HepG2 (cell line): ENCODE measurements around the gene AGBL3. TPM values are rescaled to one million over a fixed set of nuclear protein-coding genes. Genes with fewer than 3 reads are reported as not detected.

Experiments
- AKAP8 ChIP-seq: sonication (generic); formaldehyde crosslinking; IDR thresholded peaks from 2 replicates; pipeline ENCODE4 v1.5.1; 2020; ENCODE audit warnings: mild to moderate bottlenecking, missing genetic modification reagents
- CBX1 ChIP-seq: IDR thresholded peaks from one replicate; pipeline ENCODE4 v1.6.1; 2016; ENCODE audit warnings: antibody characterized with exemption, low read depth
- CTCF ChIP-seq: sonication (generic); formaldehyde crosslinking; IDR thresholded peaks from 2 replicates; pipeline ENCODE4 v1.5.0; 2020; ENCODE audit warnings: mild to moderate bottlenecking, missing genetic modification reagents, moderate library complexity
- FOXP4 ChIP-seq: sonication (generic); formaldehyde crosslinking; IDR thresholded peaks from 2 replicates; pipeline ENCODE4 v1.4.0; 2020; ENCODE audit warnings: missing genetic modification reagents
- POLR2A ChIP-seq, 2 experiments: IDR thresholded peaks; 2 replicates each; pipeline ENCODE4 v1.6.1; 2011; ENCODE audit warnings: low read depth in 2 of 2, low read length in 2 of 2, mild to moderate bottlenecking in 1 of 2, moderate library complexity in 1 of 2; ENCODE audit not compliant: insufficient read depth in 1 of 2
- POLR2G ChIP-seq: fragments of 200-400 bp; formaldehyde crosslinking; IDR thresholded peaks from 2 replicates; pipeline ENCODE4 v1.6.1; 2018; ENCODE audit warnings: mild to moderate bottlenecking, low read depth, low read length, moderate library complexity
- RBM22 ChIP-seq: fragments of 200-400 bp; formaldehyde crosslinking; optimal IDR thresholded peaks from 2 replicates; pipeline ENCODE3; 2017; ENCODE audit warnings: mild to moderate bottlenecking, low read length, moderate library complexity
- ZNF317 ChIP-seq: sonication (generic); formaldehyde crosslinking; IDR thresholded peaks from 2 replicates; pipeline ENCODE4 v1.5.0; 2020; ENCODE audit warnings: mild to moderate bottlenecking, missing genetic modification reagents
- ZNF687 ChIP-seq: sonication (generic); formaldehyde crosslinking; IDR thresholded peaks from 2 replicates; pipeline ENCODE4 v1.5.1; 2020; ENCODE audit warnings: mild to moderate bottlenecking, missing genetic modification reagents, moderate library complexity
- ZNF772 ChIP-seq: sonication (generic); formaldehyde crosslinking; IDR thresholded peaks from 2 replicates; pipeline ENCODE4 v1.5.0; 2020; ENCODE audit warnings: mild to moderate bottlenecking, missing genetic modification reagents
- polyA plus RNA-seq, 8 experiments: library from polyadenylated mRNA; depleted of rRNA in 3 of 8; stranded (reverse) in 7 of 8; unstranded in 1 of 8; fragments of >200 nt; fragmentation: Illumina TruSeq in 4 of 8; extraction: Trizol in 4 of 8; gene quantifications; 2 replicates each; pipeline versions ENCODE4 v1.2.1 to v1.2.3, GENCODE V29; 2011 to 2016; ENCODE audit warnings: low read depth in 4 of 8, missing spikeins in 1 of 8, mixed read lengths in 1 of 8; ENCODE audit not compliant: insufficient read depth in 1 of 8
- total RNA-seq, 5 experiments: library from RNA; depleted of rRNA; stranded (reverse); fragments of >200 nt; fragmentation: Illumina TruSeq; extraction: Trizol; gene quantifications; 2 replicates each; pipeline ENCODE4 v1.2.3, GENCODE V29; 2016; ENCODE audit warnings: low read depth in 1 of 5

Gene AGBL3
- total and polyA plus RNA-seq, 2 of the 13 experiments (the other 11 are each of a cell fraction or from before 2014, with no cell fraction given) = 2.2 to 7.2 TPM

- TF ChIP-seq ZNF687 (CRISPR knock-in tag) = peak; percentile 60
- peak; percentile 34 for TF ChIP-seq CTCF (CRISPR knock-in tag)
- TF ChIP-seq AKAP8 (CRISPR knock-in tag) = peak; percentile 51; the same call in 1 of the 2 replicates
- no peak for TF ChIP-seq CBX1
- peak; percentile 63; the same call in 1 of the 2 replicates for TF ChIP-seq ZNF317
- peak; percentile 19; the same call in 1 of the 2 replicates for TF ChIP-seq POLR2G
- TF ChIP-seq ZNF772 (CRISPR knock-in tag) = no peak
- peak in 1 of 2 experiments; percentile 44; a peak in 2 of 4 replicates for TF ChIP-seq POLR2A (IDR thresholded peaks at IDR 0.05; ENCODE audit: insufficient read depth in 1 of 2, low read depth in 2 of 2, low read length in 2 of 2)
- peak; percentile 13 for TF ChIP-seq RBM22
- TF ChIP-seq FOXP4 (CRISPR knock-in tag) = no peak
These were observed 178.2 kb downstream of the AGBL3 start (continued) for GRCh38 chr7:135164357-135165061.
